NCI-H446 (cell line): ENCODE measurements around the gene ZNF322.

ENCODE experiments used
- DNase-seq, 2 experiments: peaks; one replicate each; lab custom pipeline; 2025; lab: John Stamatoyannopoulos, UW

Gene ZNF322

DNA sequence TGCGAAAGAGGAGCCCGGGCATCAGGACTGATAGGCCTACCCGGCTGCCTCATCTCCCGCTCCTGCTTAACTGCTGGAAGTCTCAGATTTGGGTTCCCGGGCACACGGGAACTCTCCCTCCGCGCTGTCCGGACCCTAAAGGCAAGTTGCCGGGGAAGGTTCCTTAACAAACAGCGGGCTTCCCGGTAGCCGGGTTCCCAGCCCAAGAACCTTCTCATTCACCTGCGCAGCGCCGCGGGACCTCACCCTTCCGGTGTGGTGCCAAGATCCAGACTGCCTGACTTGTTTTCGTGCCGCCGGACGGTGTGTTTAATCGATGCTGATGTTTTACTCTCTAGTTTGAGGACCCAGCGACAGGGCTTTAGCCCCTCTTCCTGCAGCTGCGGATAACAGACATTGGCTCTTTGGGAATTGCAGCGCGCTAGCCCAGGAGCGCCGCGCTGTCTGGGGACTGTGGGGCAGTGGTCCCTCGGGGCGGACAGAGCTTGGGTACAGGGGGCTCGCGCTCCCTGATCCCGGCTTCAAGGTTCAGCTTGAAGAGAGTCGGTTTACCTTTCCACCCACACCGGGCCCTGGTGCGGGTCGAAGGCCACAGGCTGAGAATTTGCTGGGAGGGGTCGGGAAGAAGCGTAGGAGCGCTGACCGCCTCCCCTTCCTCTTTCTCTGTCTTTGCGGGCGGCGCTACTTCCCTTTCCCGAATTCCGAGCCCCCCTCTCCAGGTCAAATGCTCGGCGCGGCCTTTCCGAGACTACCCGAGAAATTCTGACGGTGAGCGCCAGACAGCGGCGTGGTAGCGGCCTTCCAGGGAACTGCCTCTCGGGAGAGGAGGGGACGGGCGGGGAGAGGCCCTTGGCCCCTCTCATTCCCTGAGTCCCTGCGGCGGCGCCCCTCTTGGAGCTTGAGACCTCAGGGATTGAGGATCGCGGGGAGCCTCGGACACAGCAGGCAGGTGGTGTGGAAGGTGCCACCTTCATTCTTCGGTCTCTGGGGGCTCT is 45.6 kb downstream of the ZNF322 start:
- no peak for DNase-seq

DNA sequence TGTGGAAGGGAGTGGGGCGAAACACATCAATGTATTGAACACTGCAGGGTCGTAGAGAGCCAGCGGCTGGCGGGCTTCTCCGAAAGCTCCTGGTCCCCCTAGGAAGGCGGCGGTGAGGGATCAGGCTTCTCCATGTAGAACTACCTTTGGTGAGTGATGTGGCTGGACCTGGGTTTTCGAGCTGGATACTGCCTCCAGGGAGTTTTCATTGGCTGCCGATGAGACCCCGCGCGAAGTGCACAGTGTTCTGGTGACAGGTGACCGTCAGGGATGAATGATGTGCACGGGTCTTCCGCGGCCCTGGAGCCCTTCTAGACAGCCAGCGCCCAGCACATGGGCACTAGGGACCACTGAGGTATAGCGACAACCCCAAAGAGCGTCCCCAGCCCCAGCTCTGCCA is 46.3 kb downstream of the ZNF322 start:
- no peak for DNase-seq

DNA sequence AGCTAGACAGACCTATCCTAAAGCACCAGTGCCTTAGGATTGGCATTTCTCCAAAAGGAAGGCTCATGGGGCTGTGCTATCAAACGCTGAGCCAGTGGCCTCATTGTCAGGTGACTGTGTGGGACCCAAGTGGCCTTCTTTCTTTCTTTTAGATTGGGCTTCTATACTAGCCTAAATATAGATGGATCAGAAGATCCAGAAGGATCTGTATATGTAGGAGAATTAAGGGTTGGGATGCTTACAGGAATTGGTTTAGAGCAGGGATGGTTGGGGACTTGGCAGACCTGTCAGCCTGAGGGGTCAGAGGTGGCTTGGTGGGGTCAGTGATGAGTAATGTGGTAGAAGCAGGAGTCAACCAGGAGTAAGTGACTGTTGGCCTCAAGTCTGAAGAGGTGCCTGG is 47.9 kb downstream of the ZNF322 start:
- no peak for DNase-seq

DNA sequence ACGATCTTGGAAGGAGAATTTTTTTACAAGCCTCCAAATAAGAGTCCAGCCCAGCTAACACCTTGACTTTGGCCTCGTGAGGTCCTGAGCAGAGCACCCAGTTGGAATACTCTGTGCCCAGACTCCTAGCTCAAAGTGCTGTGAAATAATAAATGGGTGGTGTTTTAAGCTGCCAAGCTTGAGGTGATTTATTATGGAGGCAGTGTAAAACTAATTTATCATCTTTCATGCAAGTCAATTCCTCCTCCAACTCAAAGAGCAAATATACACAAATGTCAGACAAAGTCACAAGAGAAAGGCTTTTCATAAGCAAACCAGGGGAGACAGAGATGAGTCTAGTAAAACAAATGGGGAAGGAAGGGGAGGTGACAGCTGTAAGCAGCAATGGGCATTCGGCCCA is 50.1 kb downstream of the ZNF322 start:
- no peak for DNase-seq

DNA sequence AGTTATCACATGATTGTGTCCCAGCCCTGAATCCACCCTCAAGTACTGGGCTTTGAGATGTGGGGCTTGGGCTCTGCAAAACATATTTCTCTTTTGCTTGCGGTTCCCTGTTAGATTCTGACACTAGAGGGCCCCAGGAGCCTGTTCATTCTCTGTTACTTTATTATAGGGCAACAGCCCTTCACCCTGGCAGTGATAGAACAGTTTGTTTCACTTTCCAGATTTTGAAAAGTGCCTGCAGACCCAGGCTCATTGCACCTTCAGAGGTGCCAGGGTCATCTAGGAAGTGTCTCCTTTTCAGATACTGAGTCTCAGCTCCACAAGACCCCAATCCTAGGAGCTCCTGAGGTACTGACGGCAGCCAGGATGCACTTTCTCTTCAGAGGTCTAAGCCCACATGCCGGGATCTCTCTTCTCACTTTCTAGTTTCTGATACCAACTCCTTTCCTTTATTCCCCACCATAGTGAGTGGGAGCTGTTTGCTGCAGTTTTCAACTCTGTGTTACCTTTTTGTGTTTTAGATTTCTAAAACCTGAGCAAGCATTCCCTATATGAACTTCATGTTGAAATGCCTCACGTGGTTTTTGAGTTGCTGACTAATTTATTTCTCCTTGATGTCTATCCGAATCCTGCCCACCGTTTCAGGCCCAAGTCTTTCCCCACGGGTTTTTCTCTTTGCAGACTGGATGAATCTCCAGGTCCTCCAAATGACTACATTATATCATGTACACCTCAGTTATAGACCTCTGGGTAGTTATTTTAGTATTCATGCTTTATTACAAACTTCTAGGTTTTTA is 51.9 kb downstream of the ZNF322 start:
- peak; percentile 8 to 67 for DNase-seq

DNA sequence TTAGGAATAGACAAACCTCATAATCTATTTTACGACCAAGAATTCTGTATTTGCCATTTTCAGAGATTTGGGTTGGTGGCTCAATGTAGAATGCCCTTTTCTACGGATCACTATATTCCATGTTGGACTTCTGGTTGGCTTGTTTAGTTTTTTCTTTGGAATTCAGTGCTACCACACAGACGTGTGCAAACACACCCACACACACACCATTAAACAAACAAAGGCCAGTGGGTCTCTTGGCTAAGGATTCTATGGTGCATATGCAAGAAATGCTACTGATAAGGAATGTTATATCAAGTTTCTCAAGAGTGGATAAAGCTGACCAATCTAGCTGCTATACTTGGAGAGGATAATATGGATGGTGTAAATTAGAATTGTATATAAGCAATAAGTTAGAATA is 54.7 kb downstream of the ZNF322 start:
- no peak for DNase-seq

DNA sequence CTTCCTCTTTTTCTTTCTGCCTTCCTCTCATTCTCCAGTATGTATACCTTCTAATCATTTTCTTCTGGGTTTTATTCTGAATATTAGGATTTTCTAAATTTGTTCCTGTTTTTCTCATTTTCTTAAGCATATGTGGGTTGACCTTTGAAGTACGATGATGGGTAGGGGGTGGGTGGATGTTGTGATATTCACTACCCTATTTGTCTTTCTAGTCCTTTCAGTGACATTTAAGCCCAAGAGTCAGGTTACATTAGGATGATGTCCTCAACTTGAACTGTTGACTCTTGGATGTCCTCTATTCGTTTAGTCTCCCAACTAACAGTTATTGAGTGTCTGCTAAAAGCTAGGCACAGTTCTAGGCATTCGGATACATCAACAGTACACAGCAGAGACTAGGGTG is 55.5 kb downstream of the ZNF322 start:
- DNase-seq, result no peak

DNA sequence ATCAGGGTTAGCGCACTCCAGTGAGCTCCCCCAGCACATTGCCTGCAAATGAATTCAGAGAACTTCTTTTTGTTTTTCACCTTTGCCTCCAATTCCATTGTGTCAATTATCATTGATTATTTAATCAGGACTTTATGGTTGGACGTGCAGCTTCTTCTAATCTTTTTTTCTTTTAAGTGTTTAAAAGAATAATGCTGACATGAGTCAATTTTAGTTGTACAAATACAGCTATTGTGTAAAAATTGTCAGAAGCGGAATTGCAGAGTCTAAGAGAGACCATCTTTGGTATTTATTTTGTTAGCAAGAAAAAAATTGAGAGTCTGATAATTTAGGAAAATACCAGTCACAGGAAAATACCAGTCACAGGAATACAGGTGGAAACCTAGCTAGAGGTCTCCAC is 57.3 kb downstream of the ZNF322 start:
- no peak for DNase-seq

DNA sequence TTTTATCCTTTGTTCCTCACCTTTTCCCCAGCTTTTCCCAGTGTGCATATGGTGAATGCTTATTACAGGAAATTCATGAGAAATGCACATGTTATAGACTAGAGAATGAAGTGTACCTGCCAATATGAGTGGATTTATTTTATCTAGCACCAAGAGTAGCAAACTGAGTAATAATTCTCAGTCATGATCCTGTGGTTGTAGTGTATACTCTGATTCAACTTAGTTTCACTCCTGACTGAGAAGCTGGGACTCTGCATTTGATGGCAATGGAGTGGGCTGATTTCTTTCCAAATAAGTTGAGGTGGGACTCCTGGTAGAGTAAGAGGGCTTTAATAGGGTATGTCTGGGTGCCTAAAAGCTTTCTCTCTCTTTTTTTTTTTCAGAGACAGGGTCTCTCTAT is 58.8 kb downstream of the ZNF322 start:
- no peak for DNase-seq

DNA sequence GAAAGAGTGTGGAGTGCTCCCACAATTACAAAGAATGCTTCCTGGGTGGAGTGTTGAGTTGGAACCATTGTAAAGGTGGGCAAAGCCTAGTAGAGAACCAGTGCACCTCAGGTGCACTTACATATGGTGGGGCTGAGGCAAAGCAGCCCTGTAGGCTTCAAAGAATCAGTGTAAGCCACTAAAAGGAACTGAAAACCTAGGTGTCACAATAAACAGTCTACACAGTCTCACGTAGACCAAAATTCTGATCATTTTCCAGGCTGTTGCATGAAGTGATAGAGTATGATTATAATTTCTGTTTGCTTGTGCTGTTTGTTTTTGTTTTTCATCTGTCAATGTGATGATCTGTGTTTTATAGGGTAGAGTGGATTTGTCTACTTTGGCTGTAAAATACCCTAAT is 60.0 kb downstream of the ZNF322 start:
- DNase-seq, result no peak

DNA sequence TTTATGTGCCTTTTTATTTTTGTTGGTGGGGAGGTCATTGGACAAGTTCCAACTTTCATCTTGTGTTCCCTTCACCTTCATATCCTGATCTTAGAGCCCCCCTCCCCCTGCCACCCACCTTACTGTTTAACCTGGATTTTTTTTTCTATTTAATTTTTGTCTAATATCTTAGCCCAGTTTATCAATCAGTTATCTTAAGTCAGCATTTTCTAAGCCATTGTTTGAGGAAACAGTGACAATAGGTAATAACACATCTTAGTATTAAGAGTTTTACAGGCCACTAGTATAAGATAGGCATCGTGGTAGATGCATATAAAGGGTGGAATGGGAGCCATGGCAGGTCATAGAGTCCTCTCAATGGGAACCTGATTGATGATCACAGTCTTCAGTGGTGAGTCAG is 60.4 kb downstream of the ZNF322 start:
- no peak for DNase-seq

DNA sequence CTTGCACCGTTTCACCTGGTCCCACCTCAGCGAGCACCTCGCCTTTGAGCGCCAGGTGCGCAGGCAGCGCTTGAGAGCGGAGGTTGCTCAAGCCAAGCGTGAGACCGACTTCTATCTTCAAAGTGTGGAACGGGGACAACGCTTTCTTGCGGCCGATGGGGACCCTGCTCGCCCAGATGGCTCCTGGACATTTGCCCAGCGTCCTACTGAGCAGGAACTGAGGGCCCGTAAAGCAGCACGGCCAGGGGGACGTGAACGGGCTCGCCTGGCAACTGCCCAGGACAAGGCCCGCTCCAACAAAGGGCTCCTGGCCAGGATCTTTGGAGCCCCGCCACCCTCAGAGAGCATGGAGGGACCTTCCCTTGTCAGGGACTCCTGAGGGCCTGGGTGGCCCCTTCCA is 61.3 kb downstream of the ZNF322 start:
- no peak for DNase-seq

DNA sequence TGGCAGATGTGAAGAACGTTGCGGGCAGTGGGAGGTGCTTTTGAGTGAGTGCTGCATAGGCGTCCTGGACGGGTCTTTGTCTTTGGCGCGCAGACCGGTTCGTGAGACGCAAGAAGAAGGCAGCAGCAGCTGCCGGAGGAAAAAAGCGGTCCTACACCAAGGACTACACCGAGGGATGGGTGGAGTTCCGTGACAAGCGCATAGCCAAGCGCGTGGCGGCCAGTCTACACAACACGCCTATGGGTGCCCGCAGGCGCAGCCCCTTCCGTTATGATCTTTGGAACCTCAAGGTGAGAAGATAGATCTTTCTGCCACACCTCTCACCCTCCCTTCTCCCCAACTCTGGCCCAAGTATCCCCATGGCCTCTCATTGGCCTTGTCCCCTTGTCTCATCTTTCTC is 61.7 kb downstream of the ZNF322 start:
- no peak for DNase-seq

DNA sequence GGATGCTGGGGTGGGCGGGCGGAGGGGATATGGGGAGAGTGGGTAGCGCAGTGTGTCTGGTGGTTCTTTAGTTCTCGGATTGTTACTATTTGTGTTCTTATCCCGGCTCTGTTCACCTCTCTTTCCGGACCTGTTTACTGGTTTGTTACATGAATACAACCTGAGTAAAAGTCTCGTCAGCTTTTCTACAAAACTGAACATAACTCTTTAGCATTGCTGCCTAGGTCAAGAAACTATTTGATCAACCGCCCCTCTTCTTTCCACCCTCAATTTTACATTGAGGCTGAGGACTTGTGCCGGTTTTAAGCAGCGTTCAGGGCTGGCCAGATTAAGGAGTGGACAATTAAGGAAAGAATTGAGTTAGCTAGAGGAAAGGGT is 62.2 kb downstream of the ZNF322 start:
- no peak for DNase-seq

DNA sequence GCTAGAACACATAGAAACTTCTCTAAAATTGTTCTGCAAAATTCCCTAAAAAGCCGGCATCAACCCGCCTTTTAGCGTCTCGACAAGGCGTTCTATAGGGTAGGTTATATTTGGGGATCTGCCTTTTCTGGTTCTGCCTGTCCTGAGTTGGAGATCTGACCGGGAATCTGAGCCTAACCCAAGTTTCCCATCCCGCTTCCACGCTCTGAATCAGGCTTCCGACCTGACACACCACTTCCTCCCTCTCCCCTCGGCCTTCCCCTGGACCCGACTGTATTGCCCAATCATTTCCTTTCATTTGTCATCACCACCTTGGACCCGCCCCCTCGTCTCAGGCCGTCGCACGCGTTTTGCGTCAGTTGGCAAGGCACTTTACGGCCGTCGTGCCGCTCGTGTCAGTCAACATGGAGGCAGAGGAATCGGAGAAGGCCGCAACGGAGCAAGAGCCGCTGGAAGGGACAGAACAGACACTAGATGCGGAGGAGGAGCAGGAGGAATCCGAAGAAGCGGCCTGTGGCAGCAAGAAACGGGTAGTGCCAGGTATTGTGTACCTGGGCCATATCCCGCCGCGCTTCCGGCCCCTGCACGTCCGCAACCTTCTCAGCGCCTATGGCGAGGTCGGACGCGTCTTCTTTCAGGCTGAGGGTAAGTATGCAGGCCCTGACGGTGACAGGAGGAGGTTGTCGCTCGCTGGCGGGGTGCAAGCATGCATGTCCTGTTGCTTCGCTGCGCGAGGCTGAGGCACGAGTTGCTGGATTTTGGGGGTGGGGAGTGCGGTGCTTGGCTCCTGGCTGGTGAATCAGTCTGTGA is 62.8 kb downstream of the ZNF322 start, which contains the start of gene ABT1:
Gene ABT1, plus strand, starts transcription at position 375 of the 810 bp plus-strand sequence. Its CDS starts 30 bp downstream, at position 405.
- peak; percentile 97 for DNase-seq

DNA sequence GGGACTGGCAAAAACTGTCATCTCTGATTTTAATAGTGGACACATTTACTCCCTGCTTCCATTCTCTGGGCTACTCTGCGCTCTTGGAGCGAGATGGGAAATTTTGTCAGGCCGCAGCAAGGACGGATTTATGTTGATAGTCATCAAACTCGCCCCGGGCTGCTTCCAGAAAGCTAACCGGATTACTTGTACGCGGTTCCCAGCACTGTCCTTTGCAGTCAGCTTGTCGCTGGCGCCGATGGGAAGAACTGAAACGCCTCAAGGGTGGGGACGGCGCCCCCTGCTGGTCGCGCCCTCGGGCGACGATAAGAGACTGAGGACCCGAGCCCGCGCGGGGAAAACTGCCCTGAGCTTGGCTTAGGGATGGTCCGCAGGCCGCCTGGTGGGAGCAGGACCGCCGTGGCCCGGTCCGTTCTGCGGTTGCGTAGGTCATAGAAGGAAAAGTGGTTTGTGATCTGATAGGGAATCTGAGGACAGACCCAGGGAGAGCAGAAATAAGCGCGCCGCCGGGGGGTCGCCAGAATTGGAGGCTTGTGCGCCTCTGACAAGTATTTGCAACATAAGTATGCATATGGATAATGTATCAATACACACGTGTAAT is 63.8 kb downstream of the ZNF322 start:
- DNase-seq, result peak; percentile 76 to 94

DNA sequence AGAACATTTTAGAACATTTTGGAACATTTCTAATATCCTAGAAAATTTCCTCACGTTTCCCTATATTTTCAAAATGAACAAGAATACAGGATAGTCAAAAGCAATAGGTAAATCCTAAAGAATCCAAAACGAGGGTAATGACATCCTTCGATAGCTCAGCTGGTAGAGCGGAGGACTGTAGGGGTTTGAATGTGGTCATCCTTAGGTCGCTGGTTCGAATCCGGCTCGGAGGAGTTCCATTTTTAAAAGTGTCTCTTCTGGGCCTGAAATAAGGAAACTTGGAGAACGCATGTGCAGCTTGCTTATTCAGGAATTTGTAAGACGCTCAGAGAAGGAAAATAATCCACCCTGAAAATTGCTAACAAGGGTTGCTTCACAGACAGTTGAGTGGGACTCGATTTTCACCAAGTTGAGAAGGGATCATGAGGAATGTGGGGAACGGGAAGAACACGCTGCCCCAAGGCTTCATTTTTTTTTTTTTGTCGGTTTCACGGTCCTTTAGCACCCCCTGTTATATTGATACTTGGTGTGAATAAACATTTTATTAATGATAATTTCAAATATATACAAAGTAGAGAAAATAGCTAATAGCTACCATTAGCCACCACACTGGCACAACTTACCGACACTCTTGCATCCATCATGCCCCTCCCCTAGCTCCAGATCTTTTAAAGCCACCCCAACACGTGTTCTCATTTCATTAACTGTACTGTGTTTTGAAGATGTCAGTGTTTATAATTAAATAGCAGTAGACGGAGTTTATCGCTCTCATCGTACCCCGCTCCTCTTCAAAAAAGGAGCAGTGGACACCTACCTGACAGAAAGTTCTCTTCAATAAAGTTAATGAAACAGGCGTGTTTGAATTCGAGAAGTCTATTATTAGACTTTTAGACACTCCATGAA is 64.6 kb downstream of the ZNF322 start:
- peak; percentile 3 to 64 for DNase-seq

DNA sequence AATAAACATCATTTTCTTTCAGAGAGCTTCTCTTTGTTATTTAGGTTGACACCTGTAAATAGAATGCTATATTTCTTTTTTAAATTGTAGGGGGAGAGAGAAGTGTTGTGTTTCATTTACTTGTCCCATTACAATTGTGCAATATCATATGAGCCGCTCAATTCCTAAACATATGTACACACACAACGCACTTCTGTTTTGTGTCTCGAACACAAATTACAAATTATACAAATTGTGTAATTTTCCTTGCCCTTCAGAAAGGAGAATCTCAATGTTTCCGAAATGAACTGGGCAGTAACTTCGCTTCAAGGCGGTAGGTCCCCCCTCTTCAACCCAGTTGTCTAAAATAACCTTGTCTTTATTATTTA is 65.4 kb downstream of the ZNF322 start:
- DNase-seq, result no peak

DNA sequence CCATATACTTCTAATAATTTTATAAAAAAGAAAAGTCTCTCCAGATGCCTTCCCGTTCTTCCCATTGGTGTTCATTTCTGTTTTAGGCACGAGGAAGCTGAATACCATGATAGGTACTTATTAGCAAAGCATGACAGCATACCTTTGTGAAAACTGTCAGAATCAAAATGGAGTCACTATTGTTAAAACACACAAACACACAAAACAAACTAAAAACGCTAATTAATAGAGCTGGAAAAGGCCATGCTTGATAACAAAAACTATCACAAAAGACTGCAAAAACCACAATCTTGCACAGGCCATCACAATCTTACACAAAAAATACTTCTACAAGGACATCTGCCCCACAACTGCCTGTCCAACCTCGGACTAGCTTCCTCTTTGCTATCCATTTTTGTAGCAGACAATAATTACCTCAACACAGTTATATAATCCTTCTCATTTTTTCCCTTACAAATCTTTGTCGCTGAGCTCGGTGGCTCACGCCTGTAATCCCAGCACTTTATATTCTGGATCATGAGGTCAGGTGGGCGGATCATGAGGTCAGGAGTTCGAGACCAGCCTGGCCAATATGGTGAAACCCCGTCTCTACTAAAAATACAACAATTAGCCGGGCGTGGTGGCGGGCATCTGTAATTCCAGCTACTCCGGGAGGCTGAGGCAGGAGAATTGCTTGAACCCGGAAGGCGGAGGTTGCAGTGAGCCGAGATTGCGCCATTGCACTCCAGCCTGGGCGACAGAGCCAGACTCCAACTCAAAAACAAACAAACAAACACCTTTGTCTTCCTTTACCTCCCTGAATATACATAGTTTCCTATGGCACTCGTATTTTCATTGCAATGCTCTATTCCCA is 66.0 kb downstream of the ZNF322 start:
- DNase-seq, result no peak

DNA sequence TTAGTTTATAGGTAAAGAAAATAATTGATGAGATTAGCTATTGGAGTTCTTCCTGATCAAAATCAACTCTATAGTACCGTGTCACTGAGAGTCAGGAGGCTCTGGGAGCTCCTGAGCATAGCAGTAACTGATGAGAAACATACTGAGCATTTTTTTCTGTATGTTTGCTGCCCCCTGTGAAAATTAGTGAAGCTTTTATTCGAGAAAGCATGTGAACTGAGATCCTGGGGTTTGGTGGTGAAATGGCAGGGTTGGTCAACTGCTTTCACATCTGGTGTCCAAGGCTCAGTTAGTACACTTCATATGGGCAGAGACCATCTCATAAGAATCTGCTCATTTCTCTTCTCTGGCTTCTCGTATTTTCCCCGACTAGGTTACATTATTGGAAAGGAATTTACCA is 66.9 kb downstream of the ZNF322 start:
- no peak for DNase-seq
